Fibroblast of lung (primary cell): ENCODE measurements around the gene HECTD2. TPM values are rescaled to one million over a fixed set of nuclear protein-coding genes. Genes with fewer than 3 reads are reported as not detected.

Experiments used
- DNase-seq, 2 donors: peaks; one replicate each; pipeline versions ENCODE4 v3.0.0 to v3.0.0-alpha.2; 2010; ENCODE audit warnings: low read depth in 2 of 2
- H2AFZ ChIP-seq: 2 replicates; pipeline ENCODE4 v1.5.1; 2012; ENCODE audit warnings: low read length, control low read depth, inconsistent platforms
- H3K27ac ChIP-seq: 2 replicates; pipeline ENCODE4 v1.5.1; 2011; ENCODE audit warnings: low read length, control low read depth; ENCODE audit not compliant: insufficient read depth
- H3K27me3 ChIP-seq: 2 replicates; pipeline ENCODE4 v1.5.1; 2011; ENCODE audit warnings: mild to moderate bottlenecking, low read length; ENCODE audit not compliant: control insufficient read depth, insufficient read depth
- H3K36me3 ChIP-seq: 2 replicates; pipeline ENCODE4 v1.5.1; 2011; ENCODE audit warnings: low read length; ENCODE audit not compliant: control insufficient read depth, insufficient read depth
- H3K4me1 ChIP-seq: 2 replicates; pipeline ENCODE4 v1.5.1; 2011; ENCODE audit warnings: low read length; ENCODE audit not compliant: control insufficient read depth, insufficient read depth; ENCODE audit errors: extremely low read depth
- H3K4me2 ChIP-seq: 2 replicates; pipeline ENCODE4 v1.5.1; 2011; ENCODE audit warnings: low read length, control low read depth; ENCODE audit not compliant: insufficient read depth; ENCODE audit errors: extremely low read depth
- H3K4me3 ChIP-seq, 4 experiments: fragments of 200-600 bp in 1 of 4; sonication (generic) in 1 of 4; replicated peaks in 1 of 4; 2 replicates each; pipeline ENCODE4 v1.5.1; 2011 to 2016; ENCODE audit warnings: low read length in 4 of 4, low read depth in 3 of 4, mild to moderate bottlenecking in 3 of 4, control low read depth in 2 of 4, inconsistent platforms in 1 of 4, mixed read lengths in 1 of 4; ENCODE audit not compliant: insufficient read depth in 1 of 4; ENCODE audit errors: control extremely low read depth in 1 of 4
- H3K79me2 ChIP-seq: 2 replicates; pipeline ENCODE4 v1.5.1; 2012; ENCODE audit warnings: mild to moderate bottlenecking, low read length, inconsistent platforms; ENCODE audit not compliant: control insufficient read depth, insufficient read depth
- H3K9ac ChIP-seq: 2 replicates; pipeline ENCODE4 v1.5.1; 2011; ENCODE audit warnings: mild to moderate bottlenecking, low read length, control low read depth; ENCODE audit not compliant: insufficient read depth
- H3K9me3 ChIP-seq: 2 replicates; pipeline ENCODE4 v1.5.1; 2012; ENCODE audit warnings: low read depth, low read length; ENCODE audit not compliant: control insufficient read depth, insufficient read depth
- H4K20me1 ChIP-seq: 2 replicates; pipeline ENCODE4 v1.5.1; 2011; ENCODE audit warnings: low read length; ENCODE audit not compliant: control insufficient read depth, insufficient read depth; ENCODE audit errors: extremely low read depth
- EZH2 ChIP-seq: IDR thresholded peaks from 2 replicates; pipeline ENCODE4 v1.5.1; 2012; ENCODE audit warnings: low read length, control low read depth, mild to moderate bottlenecking; ENCODE audit errors: missing control alignments
- polyA plus RNA-seq, 2 donors: library from polyadenylated mRNA; depleted of rRNA in 1 of 2; stranded (reverse) in 1 of 2; unstranded in 1 of 2; fragments of >200 nt; gene quantifications; 2 replicates each; pipeline ENCODE4 v1.2.1, GENCODE V29; 2011 to 2012; ENCODE audit warnings: missing spikeins in 1 of 2
- total RNA-seq: library from RNA; depleted of rRNA; stranded (reverse); fragments of >200 nt; gene quantifications from 2 replicates; pipeline ENCODE4 v1.2.1, GENCODE V29; 2014
- TF ChIP-seq, protein P1 (sequence below), 2 donors: IDR thresholded peaks in 1 of 2; conservative IDR thresholded peaks in 1 of 2; 1 replicate in 1 of 2; 2 replicates in 1 of 2; pipeline ENCODE4 v1.5.1; 2011 to 2012; ENCODE audit warnings: low read length in 2 of 2, control low read depth in 1 of 2, inconsistent platforms in 1 of 2, low read depth in 1 of 2, mild to moderate bottlenecking in 1 of 2

The HECTD2 gene
- total and polyA plus RNA-seq, 2 donors (not counting 1 experiment from before 2014, with no cell fraction given): 7.6 to 8.3 TPM

- H2AFZ ChIP-seq: no peak overlapping the region
- peak in 1 of 2 donors; percentile 23 for DNase-seq
- H3K9ac ChIP-seq: no peak overlapping the region
- H3K36me3 ChIP-seq: no peaks in the 10 kb centered on the region
- H3K27me3 ChIP-seq: no peaks in the 10 kb centered on the region
- H3K79me2 ChIP-seq: no peaks in the 10 kb centered on the region
- TF ChIP-seq EZH2: no peak
- TF ChIP-seq, protein P1, sequence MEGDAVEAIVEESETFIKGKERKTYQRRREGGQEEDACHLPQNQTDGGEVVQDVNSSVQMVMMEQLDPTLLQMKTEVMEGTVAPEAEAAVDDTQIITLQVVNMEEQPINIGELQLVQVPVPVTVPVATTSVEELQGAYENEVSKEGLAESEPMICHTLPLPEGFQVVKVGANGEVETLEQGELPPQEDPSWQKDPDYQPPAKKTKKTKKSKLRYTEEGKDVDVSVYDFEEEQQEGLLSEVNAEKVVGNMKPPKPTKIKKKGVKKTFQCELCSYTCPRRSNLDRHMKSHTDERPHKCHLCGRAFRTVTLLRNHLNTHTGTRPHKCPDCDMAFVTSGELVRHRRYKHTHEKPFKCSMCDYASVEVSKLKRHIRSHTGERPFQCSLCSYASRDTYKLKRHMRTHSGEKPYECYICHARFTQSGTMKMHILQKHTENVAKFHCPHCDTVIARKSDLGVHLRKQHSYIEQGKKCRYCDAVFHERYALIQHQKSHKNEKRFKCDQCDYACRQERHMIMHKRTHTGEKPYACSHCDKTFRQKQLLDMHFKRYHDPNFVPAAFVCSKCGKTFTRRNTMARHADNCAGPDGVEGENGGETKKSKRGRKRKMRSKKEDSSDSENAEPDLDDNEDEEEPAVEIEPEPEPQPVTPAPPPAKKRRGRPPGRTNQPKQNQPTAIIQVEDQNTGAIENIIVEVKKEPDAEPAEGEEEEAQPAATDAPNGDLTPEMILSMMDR (conservative IDR thresholded peaks at IDR 0.05 in 1 of 2, IDR thresholded peaks at IDR 0.05 in 1 of 2; ENCODE audit: low read depth in 1 of 2, low read length in 2 of 2): no peak
- H3K4me3 ChIP-seq: no peak overlapping the region
- H3K27ac ChIP-seq: no peak overlapping the region
- no peaks in the 10 kb centered on the region for H3K9me3 ChIP-seq
- H3K4me1 ChIP-seq: peaks cover 9% of the 10 kb centered on the region
- H3K4me2 ChIP-seq: no peak overlapping the region
- no peaks in the 10 kb centered on the region for H4K20me1 ChIP-seq
Measured at GRCh38 chr10:91536733-91537132, 126.6 kb downstream of the HECTD2 start.

GRCh38 chr10:91537614-91538383 lies 127.7 kb downstream of the HECTD2 start:
- Histone ChIP-seq H3K27ac (no peak overlapping the region), H3K36me3 (no peaks in the 10 kb centered on the region), H3K79me2 (no peaks in the 10 kb centered on the region), H3K4me3 (no peak overlapping the region), H3K9ac (no peak overlapping the region), H2AFZ (no peak overlapping the region), H3K27me3 (no peaks in the 10 kb centered on the region), H4K20me1 (no peaks in the 10 kb centered on the region), H3K9me3 (no peaks in the 10 kb centered on the region), H3K4me1 (peaks cover 9% of the 10 kb centered on the region), H3K4me2 (no peak overlapping the region)
- TF ChIP-seq, protein P1 (conservative IDR thresholded peaks at IDR 0.05 in 1 of 2, IDR thresholded peaks at IDR 0.05 in 1 of 2; ENCODE audit: low read depth in 1 of 2, low read length in 2 of 2): no peak
- no peak for TF ChIP-seq EZH2
- no peak for DNase-seq

DNA sequence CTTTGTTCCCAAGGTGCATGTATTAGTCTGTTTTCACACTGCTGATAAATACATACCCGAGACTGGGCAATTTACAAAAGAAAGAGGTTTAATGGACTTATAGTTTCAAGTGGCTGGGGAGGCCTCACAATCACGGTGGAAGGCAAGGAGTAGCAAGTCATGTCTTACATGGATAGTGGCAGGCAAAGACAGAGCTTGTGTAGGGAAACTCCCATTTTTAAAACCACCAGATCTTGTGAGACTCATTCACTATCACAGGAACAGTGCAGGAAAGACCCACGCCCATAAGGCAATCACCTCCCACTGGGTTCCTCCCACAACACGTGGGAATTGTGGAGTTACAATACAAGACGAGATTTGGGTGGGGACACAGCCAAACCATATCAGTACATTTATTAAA lies 129.8 kb downstream of the HECTD2 start:
- H3K27ac ChIP-seq: no peak overlapping the region
- H3K36me3 ChIP-seq: no peaks in the 10 kb centered on the region
- no peaks in the 10 kb centered on the region for H3K27me3 ChIP-seq
- H3K9me3 ChIP-seq: no peaks in the 10 kb centered on the region
- peaks cover 9% of the 10 kb centered on the region for H3K4me1 ChIP-seq
- H2AFZ ChIP-seq: no peak overlapping the region
- no peaks in the 10 kb centered on the region for H3K79me2 ChIP-seq
- TF ChIP-seq, protein P1 (conservative IDR thresholded peaks at IDR 0.05 in 1 of 2, IDR thresholded peaks at IDR 0.05 in 1 of 2; ENCODE audit: low read depth in 1 of 2, low read length in 2 of 2): no peak
- no peak overlapping the region for H3K4me2 ChIP-seq
- no peak overlapping the region for H3K4me3 ChIP-seq
- no peak for DNase-seq
- no peak overlapping the region for H3K9ac ChIP-seq
- H4K20me1 ChIP-seq: no peaks in the 10 kb centered on the region
